ENCODE measurements around the gene YTHDC1.

- TF ChIP-seq, protein P1, sequence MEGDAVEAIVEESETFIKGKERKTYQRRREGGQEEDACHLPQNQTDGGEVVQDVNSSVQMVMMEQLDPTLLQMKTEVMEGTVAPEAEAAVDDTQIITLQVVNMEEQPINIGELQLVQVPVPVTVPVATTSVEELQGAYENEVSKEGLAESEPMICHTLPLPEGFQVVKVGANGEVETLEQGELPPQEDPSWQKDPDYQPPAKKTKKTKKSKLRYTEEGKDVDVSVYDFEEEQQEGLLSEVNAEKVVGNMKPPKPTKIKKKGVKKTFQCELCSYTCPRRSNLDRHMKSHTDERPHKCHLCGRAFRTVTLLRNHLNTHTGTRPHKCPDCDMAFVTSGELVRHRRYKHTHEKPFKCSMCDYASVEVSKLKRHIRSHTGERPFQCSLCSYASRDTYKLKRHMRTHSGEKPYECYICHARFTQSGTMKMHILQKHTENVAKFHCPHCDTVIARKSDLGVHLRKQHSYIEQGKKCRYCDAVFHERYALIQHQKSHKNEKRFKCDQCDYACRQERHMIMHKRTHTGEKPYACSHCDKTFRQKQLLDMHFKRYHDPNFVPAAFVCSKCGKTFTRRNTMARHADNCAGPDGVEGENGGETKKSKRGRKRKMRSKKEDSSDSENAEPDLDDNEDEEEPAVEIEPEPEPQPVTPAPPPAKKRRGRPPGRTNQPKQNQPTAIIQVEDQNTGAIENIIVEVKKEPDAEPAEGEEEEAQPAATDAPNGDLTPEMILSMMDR (IDR thresholded peaks at IDR 0.05): no peak
- TF ChIP-seq POLR2A (IDR thresholded peaks at IDR 0.05): no peak
These were observed 11.3 kb upstream of the YTHDC1 start for GRCh38 chr4:68361146-68361589.
